ENCODE measurements around the gene SLC22A23. TPM values are rescaled to one million over a fixed set of nuclear protein-coding genes. Genes with fewer than 3 reads are reported as not detected.

The SLC22A23 gene
- total RNA-seq, 4 donors from 2014 or later: 6.6 to 25.0 (median 14.6) TPM

DNA sequence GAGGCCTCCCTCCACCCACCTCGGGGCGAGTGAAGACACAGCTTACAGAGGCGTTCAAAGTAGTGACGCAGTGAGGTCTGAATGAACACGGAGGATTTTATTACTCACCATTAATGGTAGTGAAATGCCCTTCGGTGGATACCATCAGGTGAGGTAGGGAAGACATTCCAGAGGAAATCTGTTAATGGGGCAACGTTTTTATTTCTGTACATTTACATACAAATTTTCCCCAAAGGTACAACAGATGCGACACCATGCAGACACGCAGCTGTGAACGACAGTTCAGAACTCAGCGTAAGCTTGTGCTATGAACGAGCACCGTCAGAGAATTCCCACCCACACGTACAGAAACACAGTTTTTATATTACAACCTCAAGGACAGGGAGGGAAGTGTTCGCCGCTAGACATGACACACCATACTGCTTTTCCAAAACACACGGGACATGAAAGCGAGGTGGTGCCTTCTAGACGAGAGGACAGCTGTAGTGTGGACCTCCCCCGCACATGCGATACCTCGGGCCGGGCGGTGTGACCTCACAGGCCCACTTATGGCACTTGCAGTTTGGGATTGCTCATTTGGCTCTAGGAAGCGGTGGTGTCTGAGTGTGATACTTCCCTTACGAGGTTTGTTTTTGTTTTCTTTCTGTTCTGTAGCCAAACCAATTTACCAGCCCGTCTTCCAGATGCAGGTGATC lies 187.4 kb downstream of the SLC22A23 start:
- H3K27ac ChIP-seq: no peak overlapping the region
- DNase-seq: no peak
- no peaks in the 10 kb centered on the region for H3K9me3 ChIP-seq
- no peak overlapping the region for H3K4me3 ChIP-seq
- no peak for ATAC-seq
- no peaks in the 10 kb centered on the region for H3K27me3 ChIP-seq
- intact Hi-C loops (cut with DNase I; ENCODE audit: low total_unique reads) (no loop called here), in situ Hi-C loops (cut with MboI; ENCODE audit: low sequenced_read_pairs in 4 of 4) (loop anchor here in 2 of 4 donors (25.0 kb wide), 2 partner anchors 282 to 743 kb away; partner anchors contain the start of gene NQO2 (in 1 of the 2))
- no peak for TF ChIP-seq CTCF (IDR thresholded peaks at IDR 0.05 in 4 of 5, conservative IDR thresholded peaks at IDR 0.05 in 1 of 5)
- no peak for TF ChIP-seq POLR2A (IDR thresholded peaks at IDR 0.05)
- no peaks in the 10 kb centered on the region for H3K4me1 ChIP-seq
- H3K36me3 ChIP-seq: peaks cover 0 to 27% of the 10 kb centered on the region in 2 donors

GRCh38 chr6:3268680-3269079 lies 188.2 kb downstream of the SLC22A23 start:
- Histone ChIP-seq H3K4me1 (peaks cover 0 to under 1% of the 10 kb centered on the region in 2 donors), H3K4me3 (no peak overlapping the region), H3K27me3 (no peaks in the 10 kb centered on the region), H3K36me3 (peaks cover 0 to 30% of the 10 kb centered on the region in 2 donors), H3K9me3 (no peaks in the 10 kb centered on the region), H3K27ac (no peak overlapping the region)
- intact Hi-C loops (cut with DNase I; ENCODE audit: low total_unique reads) (no loop called here), in situ Hi-C loops (cut with MboI; ENCODE audit: low sequenced_read_pairs in 4 of 4) (loop anchor here in 2 of 4 donors (25.0 kb wide), 2 partner anchors 281 to 744 kb away; partner anchors contain the start of gene NQO2 (in 1 of the 2))
- no peak for TF ChIP-seq CTCF (IDR thresholded peaks at IDR 0.05 in 4 of 5, conservative IDR thresholded peaks at IDR 0.05 in 1 of 5)
- no peak for TF ChIP-seq POLR2A (IDR thresholded peaks at IDR 0.05)
- ATAC-seq (no peak), DNase-seq (no peak)

GRCh38 chr6:3267162-3267561 lies 189.7 kb downstream of the SLC22A23 start:
- TF ChIP-seq CTCF (IDR thresholded peaks at IDR 0.05 in 4 of 5, conservative IDR thresholded peaks at IDR 0.05 in 1 of 5) (no peak), POLR2A (IDR thresholded peaks at IDR 0.05) (no peak)
- no peak overlapping the region for H3K4me3 ChIP-seq
- peaks cover 0 to 27% of the 10 kb centered on the region in 2 donors for H3K36me3 ChIP-seq
- H3K27me3 ChIP-seq: no peaks in the 10 kb centered on the region
- ATAC-seq (no peak), DNase-seq (no peak)
- intact Hi-C loops (cut with DNase I; ENCODE audit: low total_unique reads): no loop called here
- no peaks in the 10 kb centered on the region for H3K9me3 ChIP-seq
- in situ Hi-C loops (cut with MboI; ENCODE audit: low sequenced_read_pairs in 4 of 4): loop anchor here in 2 of 4 donors (25.0 kb wide), 2 partner anchors 280 to 745 kb away; partner anchors contain the start of gene NQO2 (in 1 of the 2)
- H3K4me1 ChIP-seq: peaks cover 7 to 14% of the 10 kb centered on the region in 2 donors
- no peak overlapping the region for H3K27ac ChIP-seq

- DNase-seq (no peak), ATAC-seq (no peak)
- Histone ChIP-seq H3K27me3 (no peaks in the 10 kb centered on the region), H3K4me3 (no peak overlapping the region), H3K36me3 (peaks cover 0 to 27% of the 10 kb centered on the region in 2 donors), H3K9me3 (no peaks in the 10 kb centered on the region), H3K27ac (no peak overlapping the region), H3K4me1 (peaks cover 14 to 24% of the 10 kb centered on the region in 2 donors)
- in situ Hi-C loops (cut with MboI; ENCODE audit: low sequenced_read_pairs in 4 of 4): loop anchor here in 2 of 4 donors (25.0 kb wide), 2 partner anchors 279 to 746 kb away; partner anchors contain the start of gene NQO2 (in 1 of the 2)
- TF ChIP-seq CTCF (IDR thresholded peaks at IDR 0.05 in 4 of 5, conservative IDR thresholded peaks at IDR 0.05 in 1 of 5) (no peak), POLR2A (IDR thresholded peaks at IDR 0.05) (no peak)
- intact Hi-C loops (cut with DNase I; ENCODE audit: low total_unique reads): no loop called here
Measured at GRCh38 chr6:3266170-3266569, 190.7 kb downstream of the SLC22A23 start.

Data from gastrocnemius medialis (tissue), 4 donors.